NCI-H446 treated with DMSO at 0.1 percent for 48 hours (cell line): ENCODE measurements around the gene EDEM3.
"Not testable (repeated sequence)": the region's sequence is repeated elsewhere in the genome, so short reads cannot be mapped to it uniquely, and the experiment has no call there.

Experiments used
- DNase-seq: peaks from one replicate; lab custom pipeline; 2025; lab: John Stamatoyannopoulos, UW

The EDEM3 gene

DNA sequence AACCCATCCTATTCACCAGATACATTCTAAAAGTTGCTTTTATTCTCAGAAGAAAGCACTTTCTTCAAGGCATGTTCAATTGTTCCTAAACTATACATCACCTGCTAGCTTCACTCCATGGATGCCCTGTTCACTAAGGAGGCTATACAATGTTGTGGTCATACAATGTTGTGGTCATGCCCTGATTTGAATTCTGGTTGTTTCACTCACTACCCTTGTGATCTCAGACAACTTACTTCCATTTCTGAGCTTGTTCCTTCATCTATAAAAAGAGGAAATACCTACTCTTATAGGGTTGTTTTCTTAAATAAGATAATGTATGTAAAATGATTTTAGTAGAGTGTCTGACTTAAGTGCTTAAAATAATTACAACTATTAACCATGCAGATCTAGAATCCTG is 19.7 kb downstream of the EDEM3 start:
- no peak for DNase-seq

GRCh38 chr1:184724843-184725242 is 29.8 kb downstream of the EDEM3 start:
- DNase-seq: no peak

GRCh38 chr1:184716158-184716557 is 38.5 kb downstream of the EDEM3 start:
- no peak for DNase-seq

GRCh38 chr1:184709418-184709817 is 45.2 kb downstream of the EDEM3 start:
- no peak for DNase-seq

DNA sequence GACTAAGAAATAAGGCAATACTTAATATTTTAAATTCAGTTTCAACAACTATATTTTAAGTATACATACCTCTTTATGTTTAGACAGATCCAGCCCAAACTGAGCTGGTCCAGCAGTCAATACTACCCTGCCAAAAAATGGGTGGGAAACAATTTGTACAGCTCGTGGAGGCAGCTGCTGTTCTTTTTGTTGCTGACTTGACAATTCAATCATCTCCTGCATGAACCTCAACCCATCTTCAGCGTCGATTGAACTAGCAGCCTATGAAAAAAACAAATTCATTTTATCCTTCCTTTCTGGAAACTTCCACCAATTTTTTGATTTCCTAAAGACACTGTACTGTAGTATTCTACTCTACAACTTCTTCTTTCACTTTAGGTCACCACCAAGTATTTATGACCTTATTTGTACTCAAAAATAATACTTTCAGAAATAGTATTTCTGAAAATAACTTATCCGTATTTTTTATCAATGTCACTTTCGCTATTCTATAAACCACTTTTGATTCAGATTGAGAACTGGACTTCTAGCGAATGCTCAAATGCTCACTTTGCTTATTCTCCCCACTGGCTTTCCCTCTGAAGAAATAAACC is 46.5 kb downstream of the EDEM3 start:
- no peak for DNase-seq

DNA sequence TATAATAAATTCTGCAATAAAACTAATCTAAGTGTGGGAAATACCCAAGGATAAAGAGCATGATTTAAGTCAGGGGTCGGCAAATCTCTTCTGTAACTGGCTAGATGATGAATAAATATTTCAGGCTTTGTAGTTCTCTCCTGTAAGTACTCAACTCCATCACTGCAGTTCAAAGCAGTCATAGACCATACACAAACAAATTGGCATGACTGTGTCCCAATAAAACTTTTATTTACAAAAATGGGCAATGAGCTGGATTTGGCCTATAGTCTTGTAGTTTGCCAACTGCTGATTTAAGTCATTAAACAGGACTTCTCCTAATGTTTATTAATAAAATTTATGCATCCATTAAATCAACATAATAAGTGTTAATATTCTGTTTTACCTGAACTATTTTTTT is 49.4 kb downstream of the EDEM3 start:
- DNase-seq: no peak

- DNase-seq: no peak
Measured at GRCh38 chr1:184701816-184702215, 52.8 kb downstream of the EDEM3 start.

- no peak for DNase-seq
Measured at GRCh38 chr1:184698969-184699368, 55.7 kb downstream of the EDEM3 start.

GRCh38 chr1:184698016-184698415 is 56.6 kb downstream of the EDEM3 start:
- no peak for DNase-seq

DNA sequence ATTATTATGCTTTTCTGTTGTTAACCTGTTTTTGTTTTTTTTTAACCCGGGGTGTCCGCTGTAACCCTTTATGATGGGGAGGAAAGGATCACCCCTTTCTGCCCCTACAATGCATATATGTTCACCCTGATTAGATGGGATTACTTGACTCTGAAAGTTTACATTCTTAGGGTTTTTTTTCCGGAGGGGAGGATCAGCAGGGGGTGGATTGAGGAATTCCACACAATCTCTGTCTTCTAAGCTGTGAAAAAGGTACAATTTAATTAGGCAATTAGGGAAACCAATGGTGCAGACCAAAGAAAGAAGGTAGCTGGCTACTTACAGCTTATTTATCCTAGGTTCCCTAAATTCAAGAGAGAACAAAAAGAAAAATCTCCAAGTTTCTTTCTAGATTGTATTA is 58.3 kb downstream of the EDEM3 start:
- no peak for DNase-seq

GRCh38 chr1:184695023-184695422 is 59.6 kb downstream of the EDEM3 start:
- DNase-seq: no peak

GRCh38 chr1:184693011-184693410 is 61.6 kb downstream of the EDEM3 start:
- no peak for DNase-seq

- DNase-seq: peak; percentile 41
Measured at GRCh38 chr1:184691719-184692324, 62.8 kb downstream of the EDEM3 start.

DNA sequence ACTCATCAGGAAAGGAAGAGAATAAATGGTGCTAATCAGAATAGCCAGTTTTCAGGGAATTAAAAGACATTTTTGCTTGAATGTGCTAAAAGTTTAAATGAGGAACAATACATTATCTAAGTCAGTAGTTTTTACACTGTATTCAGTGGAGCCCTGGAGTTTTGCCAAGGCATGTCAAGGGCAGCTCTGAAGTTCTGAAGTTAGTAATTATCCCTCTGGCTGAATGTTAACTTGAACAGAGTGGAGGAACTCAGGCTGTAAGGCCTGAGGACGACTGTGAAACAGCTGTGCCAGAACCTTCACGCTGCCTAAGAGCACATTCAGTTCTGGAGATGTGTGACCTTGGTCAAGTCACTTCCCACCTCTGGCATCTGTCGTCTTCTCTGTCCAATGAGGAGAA is 68.1 kb downstream of the EDEM3 start:
- DNase-seq: no peak

DNA sequence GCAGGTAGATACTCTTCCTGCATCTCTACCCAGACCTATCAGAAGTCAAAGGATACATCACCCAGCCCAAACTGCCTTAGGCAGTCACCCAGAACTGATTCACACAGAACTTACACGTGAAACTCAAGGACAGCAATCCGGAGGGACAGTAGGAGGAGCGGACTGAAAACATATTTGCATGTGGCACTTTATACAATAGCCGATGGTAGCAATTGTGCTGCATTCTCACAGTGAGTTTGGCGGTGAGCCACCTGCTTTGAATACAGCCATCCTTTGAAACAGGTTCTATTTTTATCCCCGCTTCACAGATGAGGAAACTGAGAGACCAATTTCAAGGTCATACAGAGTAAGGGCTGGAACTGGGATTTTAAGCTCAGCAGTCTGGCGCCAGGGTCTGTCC is 69.5 kb downstream of the EDEM3 start:
- DNase-seq: no peak

DNA sequence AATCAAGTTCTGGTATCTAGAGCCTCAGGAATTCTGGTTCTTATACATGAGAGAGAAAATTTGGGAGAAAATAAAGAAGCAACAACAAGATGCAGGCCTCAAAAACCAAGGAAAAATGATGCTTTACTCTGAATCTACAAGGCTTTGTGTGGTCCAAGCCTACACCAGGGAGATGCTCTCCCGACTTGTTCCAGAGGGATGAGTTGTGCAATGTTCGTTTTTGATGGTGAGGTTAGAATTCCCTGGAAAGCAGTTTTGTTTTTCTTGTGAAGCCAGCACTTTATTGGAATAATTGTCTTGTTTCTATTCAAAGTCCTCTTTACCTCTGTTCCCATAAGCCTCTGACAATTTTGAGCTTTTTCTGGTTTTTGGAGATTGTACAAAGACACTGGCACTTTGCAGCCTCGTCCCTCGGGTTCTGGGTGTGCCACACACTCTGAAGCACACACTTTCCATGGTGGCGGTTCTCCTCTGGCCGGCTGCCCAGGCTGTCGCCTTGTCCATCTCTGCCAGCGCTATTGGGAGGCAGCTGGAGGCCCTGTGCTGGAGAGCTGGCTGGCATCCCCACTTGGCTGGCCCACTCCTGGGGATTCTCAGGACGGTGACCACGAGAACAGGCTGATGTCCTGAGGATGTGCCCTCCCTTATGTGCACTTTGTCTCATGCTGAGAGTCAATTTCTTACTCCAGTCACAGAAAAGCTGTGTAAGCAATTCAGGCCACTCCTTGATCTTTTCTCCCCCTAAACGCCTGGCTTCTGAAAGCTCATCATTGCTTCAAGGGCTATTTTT is 70.2 kb downstream of the EDEM3 start:
- peak; percentile 67 for DNase-seq

- DNase-seq: no peak
Measured at GRCh38 chr1:184682956-184683355, 71.7 kb downstream of the EDEM3 start.

GRCh38 chr1:184680611-184681225 is 73.9 kb downstream of the EDEM3 start:
- DNase-seq: not testable (repeated sequence)

GRCh38 chr1:184679472-184679871 is 75.2 kb downstream of the EDEM3 start:
- DNase-seq: not testable (repeated sequence)

GRCh38 chr1:184677344-184677743 is 77.3 kb downstream of the EDEM3 start:
- DNase-seq: no peak

- no peak for DNase-seq
Measured at GRCh38 chr1:184673305-184673704, 81.4 kb downstream of the EDEM3 start.

DNA sequence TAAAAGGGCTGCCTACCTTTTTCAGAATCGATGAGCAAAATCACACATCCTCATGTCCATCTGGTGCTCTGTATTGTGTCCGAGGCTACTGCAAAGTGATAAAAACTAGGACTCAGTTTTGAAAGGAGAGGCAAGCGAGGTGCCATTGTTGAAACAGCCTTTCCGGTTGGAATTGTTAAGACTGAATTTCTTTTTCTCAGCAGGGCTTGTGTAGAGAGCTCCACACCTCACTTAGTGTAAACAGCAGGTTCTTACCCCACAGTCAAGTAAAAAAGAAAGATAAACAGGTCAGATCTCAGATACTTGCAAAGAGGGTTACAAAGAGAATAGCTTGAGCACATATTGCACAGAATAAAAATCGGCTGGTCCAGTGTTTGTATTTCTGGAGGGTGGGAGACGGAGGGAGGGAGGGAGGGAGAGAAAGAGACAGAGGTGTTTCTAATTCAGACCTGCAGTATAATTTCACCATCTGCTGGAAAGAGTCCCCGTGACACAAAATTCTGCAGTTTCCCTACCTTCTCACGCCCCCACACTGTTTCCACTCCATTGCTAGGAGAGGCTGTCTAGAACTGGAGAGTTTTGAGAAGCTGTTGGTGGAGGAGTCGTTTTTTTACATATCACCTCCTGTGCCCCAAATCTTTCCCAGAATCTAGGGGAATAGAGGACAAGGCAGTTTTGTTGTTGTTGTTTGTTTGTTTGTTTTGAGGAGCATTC is 82.5 kb downstream of the EDEM3 start:
- DNase-seq: no peak
